Activated CD4-positive, alpha-beta T cell treated with anti-CD3 and anti-CD28 coated beads for 36 hours (primary cell): ENCODE data around the gene CYP24A1. TPM values are rescaled to one million over a fixed set of nuclear protein-coding genes. Genes with fewer than 3 reads are reported as not detected.

ENCODE experiments used
- ATAC-seq: fragments of 200-7000 bp; cut with Tn5 transposase; one replicate; pipeline ENCODE4 v1.10.0; 2021; ENCODE audit warnings: mild to moderate bottlenecking, moderate library complexity
- CTCF ChIA-PET: fragments of 350-600 bp; sonication (Branson Sonifier 250); formaldehyde crosslinking; loops from one replicate; lab custom pipeline; 2021; ENCODE audit warnings: antibody characterized with exemption; lab: Charles Lee
- POLR2A ChIA-PET: fragments of 350-600 bp; sonication (Branson Sonifier 250); formaldehyde crosslinking; loops from one replicate; lab custom pipeline; 2021; ENCODE audit warnings: antibody characterized with exemption, inconsistent platforms; lab: Charles Lee
- DNase-seq: peaks from one replicate; pipeline ENCODE4 v3.0.0-alpha.2; 2020
- H3K27ac Mint-ChIP-seq: one replicate; pipeline ENCODE4 v1.8.0; 2021; ENCODE audit warnings: mixed read lengths
- H3K27me3 Mint-ChIP-seq: one replicate; pipeline ENCODE4 v1.8.0; 2021; ENCODE audit warnings: mixed read lengths
- H3K36me3 Mint-ChIP-seq: one replicate; pipeline ENCODE4 v1.8.0; 2021; ENCODE audit warnings: low read depth, mixed read lengths
- H3K4me1 Mint-ChIP-seq: one replicate; pipeline ENCODE4 v1.8.0; 2021; ENCODE audit warnings: mixed read lengths
- H3K4me3 Mint-ChIP-seq: one replicate; pipeline ENCODE4 v1.8.0; 2021; ENCODE audit warnings: mild to moderate bottlenecking, moderate library complexity, mixed read lengths
- H3K9me3 Mint-ChIP-seq: one replicate; pipeline ENCODE4 v1.8.0; 2021; ENCODE audit warnings: low read depth, mixed read lengths
- intact Hi-C, 2 experiments: fragments of 100-400 bp; cut with DNase I in 1 of 2; cut with micrococcal nuclease in 1 of 2; formaldehyde crosslinking; loops; one replicate each; pipeline versions ENCODE4 v1.14.2 to v1.15.1; 2022 to 2024; cut with DNase I, micrococcal nuclease
- total RNA-seq, 2 experiments: library from RNA; stranded (reverse); gene quantifications; one replicate each; pipeline ENCODE4 v1.2.3, GENCODE V29; 2021

The CYP24A1 gene
- total RNA-seq, 2 experiments from 2014 or later = 0.07 TPM; not detected in 1

GRCh38 chr20:54174457-54175175 is 830 bp upstream of the CYP24A1 start:
- intact Hi-C loops = no loop called here
- DNase-seq (no peak), ATAC-seq (no peak)
- peak overlapping the region; percentile 15 for H3K4me3 Mint-ChIP-seq
- H3K9me3 Mint-ChIP-seq = no peaks in the 10 kb centered on the region
- H3K36me3 Mint-ChIP-seq = no peaks in the 10 kb centered on the region
- H3K4me1 Mint-ChIP-seq = peaks cover 18% of the 10 kb centered on the region
- peaks cover 57% of the 10 kb centered on the region for H3K27me3 Mint-ChIP-seq
- H3K27ac Mint-ChIP-seq = no peak overlapping the region
- POLR2A ChIA-PET = no interaction called here
- CTCF ChIA-PET = no interaction called here

- Mint-ChIP-seq H3K27me3 (peaks cover 65% of the 10 kb centered on the region), H3K9me3 (no peaks in the 10 kb centered on the region), H3K4me1 (peaks cover 18% of the 10 kb centered on the region), H3K36me3 (no peaks in the 10 kb centered on the region), H3K4me3 (peak overlapping the region; percentile 19), H3K27ac (no peak overlapping the region)
- intact Hi-C loops = no loop called here
- ATAC-seq = peak; percentile 23
- POLR2A ChIA-PET = no interaction called here
- peak; percentile 21 for DNase-seq
- CTCF ChIA-PET = interaction anchor here (0.7 to 1.4 kb wide), 3 partner anchors 27 to 208 kb away, joined by 3 to 4 read pairs (median 3); no protein-coding TSS in a partner anchor
Measured at GRCh38 chr20:54172856-54173652, 732 bp downstream of the CYP24A1 start.

GRCh38 chr20:54172532-54172855 is 1.3 kb downstream of the CYP24A1 start:
- Mint-ChIP-seq H3K27ac (no peak overlapping the region), H3K4me1 (peaks cover 18% of the 10 kb centered on the region), H3K4me3 (no peak overlapping the region), H3K9me3 (no peaks in the 10 kb centered on the region), H3K27me3 (peaks cover 68% of the 10 kb centered on the region), H3K36me3 (no peaks in the 10 kb centered on the region)
- intact Hi-C loops = no loop called here
- CTCF ChIA-PET = interaction anchor here (1.4 kb wide), 1 partner anchor 27 kb away, joined by 4 read pairs; no protein-coding TSS in a partner anchor
- ATAC-seq (no peak), DNase-seq (no peak)
- POLR2A ChIA-PET = no interaction called here

GRCh38 chr20:54170963-54171362 is 2.8 kb downstream of the CYP24A1 start:
- Mint-ChIP-seq H3K9me3 (no peaks in the 10 kb centered on the region), H3K27me3 (peaks cover 70% of the 10 kb centered on the region), H3K36me3 (no peaks in the 10 kb centered on the region), H3K4me1 (peaks cover 18% of the 10 kb centered on the region), H3K27ac (no peak overlapping the region), H3K4me3 (no peak overlapping the region)
- DNase-seq (no peak), ATAC-seq (no peak)
- intact Hi-C loops = no loop called here
- CTCF ChIA-PET = interaction anchor here (1.8 kb wide), 1 partner anchor 29 kb away, joined by 9 read pairs; no protein-coding TSS in a partner anchor
- POLR2A ChIA-PET = no interaction called here

- H3K36me3 Mint-ChIP-seq = no peaks in the 10 kb centered on the region
- DNase-seq = no peak
- no peak overlapping the region for H3K27ac Mint-ChIP-seq
- H3K9me3 Mint-ChIP-seq = no peaks in the 10 kb centered on the region
- intact Hi-C loops = no loop called here
- no peak for ATAC-seq
- POLR2A ChIA-PET = no interaction called here
- CTCF ChIA-PET = interaction anchor here (0.6 to 1.8 kb wide), 3 partner anchors 30 to 634 kb away, joined by 3 to 9 read pairs (median 4); no protein-coding TSS in a partner anchor
- peaks cover 67% of the 10 kb centered on the region for H3K27me3 Mint-ChIP-seq
- peaks cover 18% of the 10 kb centered on the region for H3K4me1 Mint-ChIP-seq
- H3K4me3 Mint-ChIP-seq = no peak overlapping the region
Measured at GRCh38 chr20:54170026-54170471, 3.7 kb downstream of the CYP24A1 start.

GRCh38 chr20:54168961-54169862 is 4.6 kb downstream of the CYP24A1 start:
- POLR2A ChIA-PET = no interaction called here
- peaks cover 12% of the 10 kb centered on the region for H3K4me1 Mint-ChIP-seq
- intact Hi-C loops = no loop called here
- no peak overlapping the region for H3K27ac Mint-ChIP-seq
- no peaks in the 10 kb centered on the region for H3K9me3 Mint-ChIP-seq
- no peak for ATAC-seq
- no peak for DNase-seq
- CTCF ChIA-PET = interaction anchor here (0.6 to 1.8 kb wide), 4 partner anchors 31 to 704 kb away, joined by 3 to 9 read pairs (median 4); no protein-coding TSS in a partner anchor
- no peaks in the 10 kb centered on the region for H3K36me3 Mint-ChIP-seq
- peaks cover 59% of the 10 kb centered on the region for H3K27me3 Mint-ChIP-seq
- no peak overlapping the region for H3K4me3 Mint-ChIP-seq

- ChIA-PET CTCF (interaction anchor here (1.4 kb wide), 1 partner anchor 64 kb away, joined by 3 read pairs; no protein-coding TSS in a partner anchor), POLR2A (no interaction called here)
- no peak overlapping the region for H3K4me3 Mint-ChIP-seq
- H3K9me3 Mint-ChIP-seq = no peaks in the 10 kb centered on the region
- DNase-seq (no peak), ATAC-seq (no peak)
- peaks cover 53% of the 10 kb centered on the region for H3K27me3 Mint-ChIP-seq
- H3K4me1 Mint-ChIP-seq = peaks cover 5% of the 10 kb centered on the region
- no peak overlapping the region for H3K27ac Mint-ChIP-seq
- H3K36me3 Mint-ChIP-seq = no peaks in the 10 kb centered on the region
- intact Hi-C loops = no loop called here
Measured at GRCh38 chr20:54167909-54168872, 5.6 kb downstream of the CYP24A1 start.

- H3K4me3 Mint-ChIP-seq = no peak overlapping the region
- no peaks in the 10 kb centered on the region for H3K36me3 Mint-ChIP-seq
- ATAC-seq (no peak), DNase-seq (no peak)
- ChIA-PET CTCF (interaction anchor here (1.4 kb wide), 1 partner anchor 62 kb away, joined by 3 read pairs; no protein-coding TSS in a partner anchor), POLR2A (no interaction called here)
- peaks cover 53% of the 10 kb centered on the region for H3K27me3 Mint-ChIP-seq
- intact Hi-C loops = no loop called here
- no peak overlapping the region for H3K27ac Mint-ChIP-seq
- H3K9me3 Mint-ChIP-seq = no peaks in the 10 kb centered on the region
- no peaks in the 10 kb centered on the region for H3K4me1 Mint-ChIP-seq
Measured at GRCh38 chr20:54166987-54167662, 6.7 kb downstream of the CYP24A1 start.

- ATAC-seq (no peak), DNase-seq (no peak)
- CTCF ChIA-PET = no interaction called here
- intact Hi-C loops = no loop called here
- Mint-ChIP-seq H3K36me3 (no peaks in the 10 kb centered on the region), H3K4me1 (no peaks in the 10 kb centered on the region), H3K9me3 (no peaks in the 10 kb centered on the region), H3K27ac (no peak overlapping the region), H3K4me3 (no peak overlapping the region), H3K27me3 (peaks cover 45% of the 10 kb centered on the region)
- POLR2A ChIA-PET = no interaction called here
Measured at GRCh38 chr20:54165803-54166202, 8.0 kb downstream of the CYP24A1 start.

GRCh38 chr20:54165014-54165413 is 8.8 kb downstream of the CYP24A1 start:
- H3K4me1 Mint-ChIP-seq = no peaks in the 10 kb centered on the region
- ATAC-seq (no peak), DNase-seq (no peak)
- intact Hi-C loops = no loop called here
- H3K9me3 Mint-ChIP-seq = no peaks in the 10 kb centered on the region
- no peaks in the 10 kb centered on the region for H3K36me3 Mint-ChIP-seq
- ChIA-PET CTCF (interaction anchor here (0.7 kb wide), 1 partner anchor 36 kb away, joined by 3 read pairs; no protein-coding TSS in a partner anchor), POLR2A (no interaction called here)
- no peak overlapping the region for H3K4me3 Mint-ChIP-seq
- H3K27me3 Mint-ChIP-seq = peaks cover 42% of the 10 kb centered on the region
- no peak overlapping the region for H3K27ac Mint-ChIP-seq
